Transverse colon (tissue), 4 donors: Measurements from ENCODE around the gene KCNQ1OT1. TPM values are rescaled to one million over a fixed set of nuclear protein-coding genes. Genes with fewer than 3 reads are reported as not detected.
A peak's percentile ranks its signal among the peaks of the same experiment; 100 is the strongest.

Source experiments
- DNase-seq: peaks from one replicate; pipeline ENCODE4 v3.0.0-alpha.2; 2019
- H3K27ac ChIP-seq, 4 donors: fragments of 200-600 bp; sonication (generic); 2 replicates each; pipeline ENCODE4 v1.5.1; 2016 to 2018; ENCODE audit warnings: inconsistent platforms in 4 of 4
- H3K27me3 ChIP-seq: fragments of 200-600 bp; sonication (generic); 2 replicates; pipeline ENCODE4 v1.5.1; 2017; ENCODE audit warnings: inconsistent platforms
- H3K36me3 ChIP-seq, 4 donors: fragments of 200-600 bp; sonication (generic); 2 replicates each; pipeline ENCODE4 v1.5.1; 2017 to 2019; ENCODE audit warnings: inconsistent platforms in 4 of 4
- H3K4me1 ChIP-seq, 4 donors: fragments of 200-600 bp; sonication (generic); 2 replicates each; pipeline ENCODE4 v1.5.1; 2017 to 2020; ENCODE audit warnings: inconsistent platforms in 4 of 4
- H3K4me3 ChIP-seq, 4 donors: fragments of 200-600 bp; sonication (generic); 1 replicate in 1 of 4; 2 replicates in 3 of 4; pipeline versions ENCODE4 v1.5.1 to v1.6.1; 2017 to 2019; ENCODE audit warnings: inconsistent platforms in 4 of 4
- H3K9me3 ChIP-seq, 2 donors: fragments of 200-600 bp; sonication (generic); 2 replicates each; pipeline ENCODE4 v1.5.1; 2017 to 2019; ENCODE audit warnings: inconsistent platforms in 2 of 2
- CTCF ChIP-seq, 5 experiments: fragments of 200-600 bp in 3 of 5; fragments of 450-650 bp in 2 of 5; sonication (generic) in 3 of 5; IDR thresholded peaks; 1 replicate in 2 of 5; 2 replicates in 3 of 5; pipeline ENCODE4 v1.5.1; 2016 to 2017; ENCODE audit warnings: antibody characterized with exemption in 5 of 5, inconsistent platforms in 3 of 5, mild to moderate bottlenecking in 2 of 5, moderate library complexity in 1 of 5
- EP300 ChIP-seq: sonication (generic); formaldehyde crosslinking; IDR thresholded peaks from one replicate; pipeline ENCODE4 v1.6.1; 2017; ENCODE audit warnings: antibody characterized with exemption, low read depth
- POLR2A ChIP-seq: fragments of 450-650 bp; IDR thresholded peaks from one replicate; pipeline ENCODE4 v1.6.1; 2016; ENCODE audit warnings: antibody characterized with exemption, mild to moderate bottlenecking, moderate library complexity
- POLR2AphosphoS5 ChIP-seq, 3 donors: sonication (generic); formaldehyde crosslinking; IDR thresholded peaks; one replicate each; pipeline ENCODE4 v1.6.1; 2016; ENCODE audit warnings: antibody characterized with exemption in 3 of 3
- WGBS, 2 donors: methylation state at CpG; one replicate each; pipeline ENCODE4 v1.1.5; 2018; ENCODE audit warnings: low coverage in 1 of 2; 5-methylcytosine and 5-hydroxymethylcytosine counted together
- in situ Hi-C, 4 donors: fragments of 200-750 bp; cut with MboI; loops; one replicate each; pipeline versions ENCODE4 v1.15.0 to v1.15.1; 2017; ENCODE audit warnings: low sequenced_read_pairs in 3 of 4, low pct_ligation_motif_present in 1 of 4, low pct_unique_long_range_greater_than_20kb in 1 of 4
- intact Hi-C: fragments of 100-400 bp; cut with DNase I; formaldehyde crosslinking; loops from one replicate; pipeline ENCODE4 v1.15.1; 2023; ENCODE audit warnings: low total_unique reads
- total RNA-seq, 4 donors: library from RNA; depleted of rRNA; stranded (reverse); fragments of >200 nt; gene quantifications; one replicate each; pipeline ENCODE4 v1.1.0, GENCODE V29; 2016

Gene KCNQ1OT1
- total RNA-seq, 4 donors from 2014 or later: 1.5 to 5.0 (median 1.9) TPM

- no peaks in the 10 kb centered on the region for H3K9me3 ChIP-seq
- no peak overlapping the region for H3K4me3 ChIP-seq
- WGBS, 2 donors: 40 to 87% methylated on average over 1 to 17 of the region's 17 CpGs
- in situ Hi-C loops: no loop called here
- H3K27me3 ChIP-seq: no peaks in the 10 kb centered on the region
- peak; percentile 39 for DNase-seq
- no peak for TF ChIP-seq CTCF (IDR thresholded peaks at IDR 0.05)
- no peak for TF ChIP-seq POLR2AphosphoS5 (IDR thresholded peaks at IDR 0.05)
- TF ChIP-seq EP300: no peak
- no peak for TF ChIP-seq POLR2A
- peak overlapping the region in 1 of 4 donors; percentile 47 for H3K27ac ChIP-seq
- H3K36me3 ChIP-seq: no peaks in the 10 kb centered on the region
- intact Hi-C loops: no loop called here
- peaks cover 5 to 21% (median 17%) of the 10 kb centered on the region in 4 donors for H3K4me1 ChIP-seq
Observed at GRCh38 chr11:2575591-2576051, 124.2 kb downstream of the KCNQ1OT1 start.

GRCh38 chr11:2574553-2575535 is 125.0 kb downstream of the KCNQ1OT1 start:
- WGBS, 2 donors: 56 to 62% methylated on average over 7 to 40 of the region's 45 CpGs
- Histone ChIP-seq H3K27me3 (no peaks in the 10 kb centered on the region), H3K36me3 (no peaks in the 10 kb centered on the region), H3K27ac (peak overlapping the region in 1 of 4 donors; percentile 47), H3K4me3 (no peak overlapping the region), H3K4me1 (peaks cover 5 to 21% (median 17%) of the 10 kb centered on the region in 4 donors), H3K9me3 (no peaks in the 10 kb centered on the region)
- TF ChIP-seq POLR2AphosphoS5 (IDR thresholded peaks at IDR 0.05): no peak
- peak; percentile 34 for DNase-seq
- intact Hi-C loops: no loop called here
- in situ Hi-C loops: no loop called here

- TF ChIP-seq POLR2AphosphoS5 (IDR thresholded peaks at IDR 0.05): no peak
- no peak for TF ChIP-seq POLR2A
- TF ChIP-seq EP300: no peak
- no peak for TF ChIP-seq CTCF (IDR thresholded peaks at IDR 0.05)
- intact Hi-C loops: no loop called here
- Histone ChIP-seq H3K9me3 (no peaks in the 10 kb centered on the region), H3K27ac (no peak overlapping the region), H3K4me1 (peaks cover 5 to 21% (median 17%) of the 10 kb centered on the region in 4 donors), H3K36me3 (no peaks in the 10 kb centered on the region), H3K4me3 (no peak overlapping the region), H3K27me3 (no peaks in the 10 kb centered on the region)
- 91% methylated on average over 22 of the region's 22 CpGs; no CpG with 5 or more reads in 1 of the 2 donors for WGBS, 2 donors
- in situ Hi-C loops: no loop called here
- peak; percentile 4 for DNase-seq
Observed at GRCh38 chr11:2574043-2574552, 125.7 kb downstream of the KCNQ1OT1 start.

GRCh38 chr11:2573240-2574042 is 126.4 kb downstream of the KCNQ1OT1 start:
- in situ Hi-C loops (no loop called here), intact Hi-C loops (no loop called here)
- H3K36me3 ChIP-seq: no peaks in the 10 kb centered on the region
- DNase-seq: no peak
- no peaks in the 10 kb centered on the region for H3K9me3 ChIP-seq
- no peak overlapping the region for H3K27ac ChIP-seq
- no peak for TF ChIP-seq EP300
- no peak for TF ChIP-seq POLR2A
- no peak for TF ChIP-seq CTCF (IDR thresholded peaks at IDR 0.05)
- TF ChIP-seq POLR2AphosphoS5 (IDR thresholded peaks at IDR 0.05): no peak
- WGBS, 2 donors: 91% methylated on average over 28 of the region's 28 CpGs; no CpG with 5 or more reads in 1 of the 2 donors
- H3K27me3 ChIP-seq: no peaks in the 10 kb centered on the region
- H3K4me1 ChIP-seq: peaks cover 5 to 21% (median 17%) of the 10 kb centered on the region in 4 donors
- H3K4me3 ChIP-seq: no peak overlapping the region
